IMR-90 (cell line): ENCODE results near the gene ZNF579. TPM values are rescaled to one million over a fixed set of nuclear protein-coding genes. Genes with fewer than 3 reads are reported as not detected.
A peak's percentile ranks its signal among the peaks of the same experiment; 100 is the strongest.

Experiments
- ATAC-seq: fragments of 200-7000 bp; cut with Tn5 transposase; 2 replicates; pipeline ENCODE4 v1.9.1; 2020; ENCODE audit warnings: low read depth, mild to moderate bottlenecking, moderate library complexity
- BruUV-seq: library from RNA; stranded (reverse); fragments of 400-500 nt; replicated peaks from 2 replicates; lab custom pipeline; 2021; lab: Mats Ljungman, UMichigan
- CTCF ChIA-PET: fragments of 300-600 bp; formaldehyde crosslinking; extraction: SDS; loops from one replicate; lab custom pipeline; 2021; ENCODE audit warnings: antibody characterized with exemption; lab: Yijun Ruan, JAX
- POLR2A ChIA-PET: fragments of 300-600 bp; sonication (Branson Sonifier 250); formaldehyde crosslinking; loops from one replicate; lab custom pipeline; 2022; ENCODE audit warnings: antibody characterized with exemption; ENCODE audit not compliant: unreplicated experiment; lab: Charles Lee
- DNase-seq: peaks from one replicate; pipeline ENCODE4 v3.0.0; 2013
- H2AFZ ChIP-seq: replicated peaks from 2 replicates; pipeline ENCODE3; 2013; ENCODE audit warnings: low read length, mild to moderate bottlenecking; ENCODE audit not compliant: poor library complexity
- H2AK5ac ChIP-seq: 2 replicates; pipeline ENCODE4 v1.6.1; 2013; ENCODE audit warnings: low read depth, low read length, inconsistent platforms
- H2AK9ac ChIP-seq: replicated peaks from 2 replicates; pipeline ENCODE3; 2013; ENCODE audit warnings: mild to moderate bottlenecking, low read depth, low read length, moderate library complexity; ENCODE audit not compliant: poor library complexity
- H2BK120ac ChIP-seq: 2 replicates; pipeline ENCODE4 v1.6.1; 2013; ENCODE audit warnings: low read depth, low read length, inconsistent platforms
- H2BK15ac ChIP-seq: 3 replicates; pipeline ENCODE4 v1.6.1; 2013; ENCODE audit warnings: low read depth, low read length, inconsistent platforms
- H2BK20ac ChIP-seq: 2 replicates; pipeline ENCODE4 v1.6.1; 2013; ENCODE audit warnings: low read depth, mild to moderate bottlenecking, inconsistent platforms, low read length, moderate library complexity
- H2BK5ac ChIP-seq: 2 replicates; pipeline ENCODE4 v1.6.1; 2013; ENCODE audit warnings: mild to moderate bottlenecking, low read depth, low read length, inconsistent platforms; ENCODE audit not compliant: poor library complexity, severe bottlenecking
- H3K14ac ChIP-seq: replicated peaks from 2 replicates; pipeline ENCODE4 v1.6.1; 2013; ENCODE audit warnings: low read depth, low read length, inconsistent platforms
- H3K18ac ChIP-seq: 2 replicates; pipeline ENCODE4 v1.6.1; 2013; ENCODE audit warnings: low read depth, low read length, control low read depth
- H3K23ac ChIP-seq: 2 replicates; pipeline ENCODE4 v1.6.1; 2013; ENCODE audit warnings: low read depth, low read length, inconsistent platforms
- H3K27ac ChIP-seq: 2 replicates; pipeline ENCODE4 v1.5.1; 2013; ENCODE audit warnings: mild to moderate bottlenecking, control low read depth, low read length; ENCODE audit not compliant: insufficient read depth
- H3K27me3 ChIP-seq: 2 replicates; pipeline ENCODE4 v1.6.1; 2013; ENCODE audit warnings: low read length; ENCODE audit not compliant: control insufficient read depth, insufficient read depth
- H3K36me3 ChIP-seq: 2 replicates; pipeline ENCODE4 v1.6.1; 2013; ENCODE audit warnings: low read length, mixed read lengths; ENCODE audit not compliant: control insufficient read depth, insufficient read depth
- H3K4ac ChIP-seq: 2 replicates; pipeline ENCODE4 v1.6.1; 2013; ENCODE audit warnings: low read depth, low read length, inconsistent platforms
- H3K4me1 ChIP-seq: 2 replicates; pipeline ENCODE4 v1.6.1; 2013; ENCODE audit warnings: low read length, mixed read lengths; ENCODE audit not compliant: control insufficient read depth, insufficient read depth
- H3K4me2 ChIP-seq: 2 replicates; pipeline ENCODE4 v1.6.1; 2013; ENCODE audit warnings: low read depth, mild to moderate bottlenecking, control low read depth, low read length, moderate library complexity
- H3K4me3 ChIP-seq: 2 replicates; pipeline ENCODE4 v1.5.1; 2013; ENCODE audit warnings: low read depth, mild to moderate bottlenecking, control low read depth, low read length, moderate library complexity; ENCODE audit not compliant: insufficient read depth
- H3K56ac ChIP-seq: 2 replicates; pipeline ENCODE4 v1.6.1; 2013; ENCODE audit warnings: low read length, inconsistent platforms; ENCODE audit not compliant: insufficient read depth; ENCODE audit errors: extremely low read depth
- H3K79me1 ChIP-seq, 2 experiments: 2 replicates each; pipeline ENCODE4 v1.6.1; 2013; ENCODE audit warnings: low read length in 2 of 2, inconsistent platforms in 1 of 2, low read depth in 1 of 2
- H3K9ac ChIP-seq: 2 replicates; pipeline ENCODE4 v1.6.1; 2013; ENCODE audit warnings: low read depth, low read length, control low read depth
- H3K9me1 ChIP-seq: 2 replicates; pipeline ENCODE4 v1.6.1; 2013; ENCODE audit warnings: low read length, inconsistent platforms; ENCODE audit not compliant: insufficient read depth
- H3K9me3 ChIP-seq: 2 replicates; pipeline ENCODE4 v1.6.1; 2013; ENCODE audit warnings: low read length; ENCODE audit not compliant: control insufficient read depth, insufficient read depth
- H4K20me1 ChIP-seq: 2 replicates; pipeline ENCODE4 v1.6.1; 2013; ENCODE audit warnings: low read length, inconsistent platforms; ENCODE audit not compliant: insufficient read depth
- H4K5ac ChIP-seq: 2 replicates; pipeline ENCODE4 v1.6.1; 2013; ENCODE audit warnings: mild to moderate bottlenecking, low read depth, low read length, control low read depth
- H4K8ac ChIP-seq, 2 experiments: 2 replicates each; pipeline ENCODE4 v1.6.1; 2013; ENCODE audit warnings: low read depth in 2 of 2, low read length in 2 of 2, control low read depth in 1 of 2, inconsistent platforms in 1 of 2
- H4K91ac ChIP-seq: 2 replicates; pipeline ENCODE4 v1.6.1; 2013; ENCODE audit warnings: low read depth, low read length, inconsistent platforms; ENCODE audit not compliant: insufficient read depth
- CTCF ChIP-seq: conservative IDR thresholded peaks from 2 replicates; pipeline ENCODE4 v1.5.1; 2012; ENCODE audit warnings: mild to moderate bottlenecking, low read depth, low read length, improper control_type of control experiment
- ELK1 ChIP-seq: fragments of 150-350 bp; IDR thresholded peaks from 2 replicates; pipeline ENCODE4 v1.6.1; 2016; ENCODE audit warnings: low read depth, mild to moderate bottlenecking, low read length, moderate library complexity, borderline replicate concordance
- MAZ ChIP-seq: IDR thresholded peaks from 2 replicates; pipeline ENCODE4 v1.6.1; 2012; ENCODE audit warnings: low read depth, mild to moderate bottlenecking, low read length, improper control_type of control experiment, moderate library complexity, borderline replicate concordance
- RAD21 ChIP-seq: IDR thresholded peaks from 2 replicates; pipeline ENCODE4 v1.6.1; 2012; ENCODE audit warnings: low read length, improper control_type of control experiment
- RFX5 ChIP-seq: IDR thresholded peaks from 2 replicates; pipeline ENCODE4 v1.8.0; 2012; ENCODE audit warnings: low read depth, mild to moderate bottlenecking, low read length, moderate library complexity
- USF2 ChIP-seq: fragments of 150-350 bp; IDR thresholded peaks from 2 replicates; pipeline ENCODE4 v1.6.1; 2017; ENCODE audit warnings: mild to moderate bottlenecking, antibody characterized with exemption, low read length, low read depth
- WGBS, 2 experiments: methylation state at CpG; one replicate each; pipeline versions ENCODE4 v1.1.5 to v1.1.7; 2013; ENCODE audit warnings: missing lambda C conversion rate in 2 of 2; ENCODE audit not compliant: insufficient read length in 1 of 2; ENCODE audit errors: extremely low coverage in 2 of 2; 5-methylcytosine and 5-hydroxymethylcytosine counted together
- dilution Hi-C: fragments of 300-500 bp; cut with HindIII; formaldehyde crosslinking; loops from one replicate; pipeline ENCODE4 v1.14.3; 2018; ENCODE audit warnings: low sequenced_read_pairs; ENCODE audit not compliant: unreplicated experiment
- in situ Hi-C: fragments of 300-500 bp; cut with MboI; formaldehyde crosslinking; loops from 3 replicates; pipeline ENCODE4 v1.14.3; 2019; ENCODE audit warnings: low sequenced_read_pairs, inconsistent platforms, mixed read lengths
- intact Hi-C: fragments of 100-400 bp; cut with micrococcal nuclease; formaldehyde crosslinking; loops from 2 replicates; pipeline ENCODE4 v1.10.0; 2022
- polyA plus RNA-seq, 3 experiments: library from polyadenylated mRNA; depleted of rRNA; stranded (reverse); fragments of >200 nt; gene quantifications; 2 replicates each; pipeline ENCODE4 v1.2.3, GENCODE V29; 2012; ENCODE audit warnings: low replicate concordance in 1 of 3
- total RNA-seq: library from RNA; depleted of rRNA; stranded (reverse); fragments of >200 nt; gene quantifications from 2 replicates; pipeline ENCODE4 v1.2.3, GENCODE V29; 2012

ZNF579 gene
- total and polyA plus RNA-seq, 2 of the 4 experiments (the other 2 are of a cell fraction), result 0.54 to 9.0 TPM

GRCh38 chr19:55578761-55579747 is 1.6 kb downstream of the ZNF579 start:
- peak overlapping the region; percentile 97 for H2AK9ac ChIP-seq
- peak overlapping the region in 1 of 2 experiments; percentile 95; a peak in 1 of 4 replicates for H4K8ac ChIP-seq
- ChIA-PET CTCF (no interaction called here), POLR2A (no interaction called here)
- H3K27me3 ChIP-seq, result no peaks in the 10 kb centered on the region
- H3K18ac ChIP-seq, result no peak overlapping the region
- no TSS peak for BruUV-seq
- H3K27ac ChIP-seq, result peak overlapping the region; percentile 99
- H3K9me1 ChIP-seq, result peaks cover 7% of the 10 kb centered on the region
- H3K79me1 ChIP-seq, result peaks cover 8 to 26% of the 10 kb centered on the region in 2 experiments
- peak overlapping the region; percentile 98 for H3K4me2 ChIP-seq
- H2BK120ac ChIP-seq, result no peak overlapping the region
- H3K4ac ChIP-seq, result peak overlapping the region; percentile 97; the same call in 1 of the 2 replicates
- no peaks in the 10 kb centered on the region; the same call in 1 of the 2 replicates for H4K20me1 ChIP-seq
- H2BK15ac ChIP-seq, result no peak overlapping the region
- ATAC-seq (no peak), DNase-seq (no peak)
- H3K9ac ChIP-seq, result peak overlapping the region; percentile 98
- intact Hi-C loops, result no loop called here
- H4K91ac ChIP-seq, result no peak overlapping the region; the same call in 1 of the 2 replicates
- dilution Hi-C loops, result no loop called here
- no peak overlapping the region for H2BK20ac ChIP-seq
- no peak overlapping the region for H4K5ac ChIP-seq
- peaks cover 14% of the 10 kb centered on the region for H3K36me3 ChIP-seq
- H3K4me3 ChIP-seq, result peak overlapping the region; percentile 87
- in situ Hi-C loops, result no loop called here
- no peak overlapping the region for H3K23ac ChIP-seq
- TF ChIP-seq RFX5 (no peak), CTCF (no peak), USF2 (no peak), RAD21 (no peak), ELK1 (no peak), MAZ (no peak)
- 92% methylated on average over 49 of the region's 90 CpGs; no CpG with 5 or more reads in 1 of the 2 experiments for WGBS, 2 experiments
- no peak overlapping the region for H2BK5ac ChIP-seq
- peak overlapping the region; percentile 92; the same call in 1 of the 2 replicates for H2AK5ac ChIP-seq
- no peak overlapping the region for H3K56ac ChIP-seq
- no peak overlapping the region for H2AFZ ChIP-seq
- no peaks in the 10 kb centered on the region for H3K9me3 ChIP-seq
- H3K14ac ChIP-seq, result no peak overlapping the region; the same call in 1 of the 2 replicates
- H3K4me1 ChIP-seq, result peaks cover 4% of the 10 kb centered on the region; the same call in 1 of the 2 replicates
